Osteocyte (in vitro differentiated cells): ENCODE results near the gene CLIP2. TPM values are rescaled to one million over a fixed set of nuclear protein-coding genes. Genes with fewer than 3 reads are reported as not detected.
"Not testable (repeated sequence)": the region's sequence is repeated elsewhere in the genome, so short reads cannot be mapped to it uniquely, and the experiment has no call there.

ENCODE experiments used
- DNase-seq: peaks from one replicate; pipeline ENCODE4 v3.0.0; 2021; ENCODE audit warnings: mixed read lengths; ENCODE audit not compliant: unreplicated experiment; ENCODE audit errors: extremely low spot score
- H3K27ac Mint-ChIP-seq: one replicate; pipeline ENCODE4 v1.8.0; 2021; ENCODE audit warnings: mild to moderate bottlenecking, mixed read lengths; ENCODE audit not compliant: unreplicated experiment
- H3K27me3 Mint-ChIP-seq: one replicate; pipeline ENCODE4 v1.8.0; 2021; ENCODE audit warnings: mixed read lengths; ENCODE audit not compliant: unreplicated experiment
- H3K36me3 Mint-ChIP-seq: one replicate; pipeline ENCODE4 v1.8.0; 2021; ENCODE audit warnings: mixed read lengths; ENCODE audit not compliant: unreplicated experiment
- H3K4me1 Mint-ChIP-seq: one replicate; pipeline ENCODE4 v1.8.0; 2021; ENCODE audit warnings: mixed read lengths; ENCODE audit not compliant: unreplicated experiment
- H3K4me3 Mint-ChIP-seq: one replicate; pipeline ENCODE4 v1.8.0; 2021; ENCODE audit warnings: mild to moderate bottlenecking, moderate library complexity, mixed read lengths; ENCODE audit not compliant: unreplicated experiment
- H3K9me3 Mint-ChIP-seq: one replicate; pipeline ENCODE4 v1.8.0; 2021; ENCODE audit warnings: mixed read lengths; ENCODE audit not compliant: unreplicated experiment
- CTCF ChIP-seq: fragments of 200-600 bp; sonication (generic); IDR thresholded peaks from 2 replicates; pipeline ENCODE4 v1.5.0; 2021; ENCODE audit warnings: antibody characterized with exemption, mild to moderate bottlenecking, moderate library complexity
- total RNA-seq: library from RNA; stranded (reverse); gene quantifications from 2 replicates; pipeline ENCODE4 v1.2.1, GENCODE V29; 2021

The CLIP2 gene
- total RNA-seq, 1 donor from 2014 or later: 40.7 TPM

- no peak for DNase-seq
- Mint-ChIP-seq H3K4me1 (no peaks in the 10 kb centered on the region), H3K36me3 (peaks cover 7% of the 10 kb centered on the region), H3K9me3 (no peaks in the 10 kb centered on the region), H3K27me3 (no peaks in the 10 kb centered on the region), H3K27ac (no peak overlapping the region), H3K4me3 (no peak overlapping the region)
- no peak for TF ChIP-seq CTCF
Measured at GRCh38 chr7:74388880-74389415, 99.7 kb downstream of the CLIP2 start.

- H3K27me3 Mint-ChIP-seq, H3K27ac Mint-ChIP-seq, H3K36me3 Mint-ChIP-seq, H3K9me3 Mint-ChIP-seq, DNase-seq, H3K4me1 Mint-ChIP-seq, H3K4me3 Mint-ChIP-seq: not testable (repeated sequence)
- peak; percentile 68 for TF ChIP-seq CTCF
Measured at GRCh38 chr7:74393722-74394121, 104.5 kb downstream of the CLIP2 start.

- not testable (repeated sequence) for H3K27me3 Mint-ChIP-seq, H3K4me1 Mint-ChIP-seq, H3K9me3 Mint-ChIP-seq, H3K4me3 Mint-ChIP-seq, DNase-seq, H3K27ac Mint-ChIP-seq
- H3K36me3 Mint-ChIP-seq: peaks cover 10% of the 10 kb centered on the region
- TF ChIP-seq CTCF: peak; percentile 55
Measured at GRCh38 chr7:74394601-74395000, 105.4 kb downstream of the CLIP2 start.

- no peak for TF ChIP-seq CTCF
- H3K36me3 Mint-ChIP-seq: peaks cover 12% of the 10 kb centered on the region
- no peaks in the 10 kb centered on the region for H3K4me1 Mint-ChIP-seq
- H3K9me3 Mint-ChIP-seq: no peaks in the 10 kb centered on the region
- H3K4me3 Mint-ChIP-seq: no peak overlapping the region
- no peak overlapping the region for H3K27ac Mint-ChIP-seq
- no peak for DNase-seq
- no peaks in the 10 kb centered on the region for H3K27me3 Mint-ChIP-seq
Measured at GRCh38 chr7:74395745-74396311, 106.6 kb downstream of the CLIP2 start.

- H3K4me1 Mint-ChIP-seq: no peaks in the 10 kb centered on the region
- H3K36me3 Mint-ChIP-seq: peaks cover 16% of the 10 kb centered on the region
- no peak overlapping the region for H3K27ac Mint-ChIP-seq
- TF ChIP-seq CTCF: no peak
- no peak for DNase-seq
- no peak overlapping the region for H3K4me3 Mint-ChIP-seq
- no peaks in the 10 kb centered on the region for H3K27me3 Mint-ChIP-seq
- H3K9me3 Mint-ChIP-seq: no peaks in the 10 kb centered on the region
Measured at GRCh38 chr7:74396993-74397392, 107.8 kb downstream of the CLIP2 start.
